IMR-90 (cell line): ENCODE measurements around the gene DYTN. TPM values are rescaled to one million over a fixed set of nuclear protein-coding genes. Genes with fewer than 3 reads are reported as not detected.

ENCODE experiments used
- ATAC-seq: fragments of 200-7000 bp; cut with Tn5 transposase; 2 replicates; pipeline ENCODE4 v1.9.1; 2020; ENCODE audit warnings: low read depth, mild to moderate bottlenecking, moderate library complexity
- BruUV-seq: library from RNA; stranded (reverse); fragments of 400-500 nt; replicated peaks from 2 replicates; lab custom pipeline; 2021; lab: Mats Ljungman, UMichigan
- CTCF ChIA-PET: fragments of 300-600 bp; formaldehyde crosslinking; extraction: SDS; loops from one replicate; lab custom pipeline; 2021; ENCODE audit warnings: antibody characterized with exemption; lab: Yijun Ruan, JAX
- POLR2A ChIA-PET: fragments of 300-600 bp; sonication (Branson Sonifier 250); formaldehyde crosslinking; loops from one replicate; lab custom pipeline; 2022; ENCODE audit warnings: antibody characterized with exemption; ENCODE audit not compliant: unreplicated experiment; lab: Charles Lee
- DNase-seq: peaks from one replicate; pipeline ENCODE4 v3.0.0; 2013
- H2AFZ ChIP-seq: replicated peaks from 2 replicates; pipeline ENCODE3; 2013; ENCODE audit warnings: low read length, mild to moderate bottlenecking; ENCODE audit not compliant: poor library complexity
- H2AK5ac ChIP-seq: 2 replicates; pipeline ENCODE4 v1.6.1; 2013; ENCODE audit warnings: low read depth, low read length, inconsistent platforms
- H2AK9ac ChIP-seq: replicated peaks from 2 replicates; pipeline ENCODE3; 2013; ENCODE audit warnings: mild to moderate bottlenecking, low read depth, low read length, moderate library complexity; ENCODE audit not compliant: poor library complexity
- H2BK120ac ChIP-seq: 2 replicates; pipeline ENCODE4 v1.6.1; 2013; ENCODE audit warnings: low read depth, low read length, inconsistent platforms
- H2BK15ac ChIP-seq: 3 replicates; pipeline ENCODE4 v1.6.1; 2013; ENCODE audit warnings: low read depth, low read length, inconsistent platforms
- H2BK20ac ChIP-seq: 2 replicates; pipeline ENCODE4 v1.6.1; 2013; ENCODE audit warnings: low read depth, mild to moderate bottlenecking, inconsistent platforms, low read length, moderate library complexity
- H2BK5ac ChIP-seq: 2 replicates; pipeline ENCODE4 v1.6.1; 2013; ENCODE audit warnings: mild to moderate bottlenecking, low read depth, low read length, inconsistent platforms; ENCODE audit not compliant: poor library complexity, severe bottlenecking
- H3K14ac ChIP-seq: replicated peaks from 2 replicates; pipeline ENCODE4 v1.6.1; 2013; ENCODE audit warnings: low read depth, low read length, inconsistent platforms
- H3K18ac ChIP-seq: 2 replicates; pipeline ENCODE4 v1.6.1; 2013; ENCODE audit warnings: low read depth, low read length, control low read depth
- H3K23ac ChIP-seq: 2 replicates; pipeline ENCODE4 v1.6.1; 2013; ENCODE audit warnings: low read depth, low read length, inconsistent platforms
- H3K27ac ChIP-seq: 2 replicates; pipeline ENCODE4 v1.5.1; 2013; ENCODE audit warnings: mild to moderate bottlenecking, control low read depth, low read length; ENCODE audit not compliant: insufficient read depth
- H3K27me3 ChIP-seq: 2 replicates; pipeline ENCODE4 v1.6.1; 2013; ENCODE audit warnings: low read length; ENCODE audit not compliant: control insufficient read depth, insufficient read depth
- H3K36me3 ChIP-seq: 2 replicates; pipeline ENCODE4 v1.6.1; 2013; ENCODE audit warnings: low read length, mixed read lengths; ENCODE audit not compliant: control insufficient read depth, insufficient read depth
- H3K4ac ChIP-seq: 2 replicates; pipeline ENCODE4 v1.6.1; 2013; ENCODE audit warnings: low read depth, low read length, inconsistent platforms
- H3K4me1 ChIP-seq: 2 replicates; pipeline ENCODE4 v1.6.1; 2013; ENCODE audit warnings: low read length, mixed read lengths; ENCODE audit not compliant: control insufficient read depth, insufficient read depth
- H3K4me2 ChIP-seq: 2 replicates; pipeline ENCODE4 v1.6.1; 2013; ENCODE audit warnings: low read depth, mild to moderate bottlenecking, control low read depth, low read length, moderate library complexity
- H3K4me3 ChIP-seq: 2 replicates; pipeline ENCODE4 v1.5.1; 2013; ENCODE audit warnings: low read depth, mild to moderate bottlenecking, control low read depth, low read length, moderate library complexity; ENCODE audit not compliant: insufficient read depth
- H3K56ac ChIP-seq: 2 replicates; pipeline ENCODE4 v1.6.1; 2013; ENCODE audit warnings: low read length, inconsistent platforms; ENCODE audit not compliant: insufficient read depth; ENCODE audit errors: extremely low read depth
- H3K79me1 ChIP-seq, 2 experiments: 2 replicates each; pipeline ENCODE4 v1.6.1; 2013; ENCODE audit warnings: low read length in 2 of 2, inconsistent platforms in 1 of 2, low read depth in 1 of 2
- H3K9ac ChIP-seq: 2 replicates; pipeline ENCODE4 v1.6.1; 2013; ENCODE audit warnings: low read depth, low read length, control low read depth
- H3K9me1 ChIP-seq: 2 replicates; pipeline ENCODE4 v1.6.1; 2013; ENCODE audit warnings: low read length, inconsistent platforms; ENCODE audit not compliant: insufficient read depth
- H3K9me3 ChIP-seq: 2 replicates; pipeline ENCODE4 v1.6.1; 2013; ENCODE audit warnings: low read length; ENCODE audit not compliant: control insufficient read depth, insufficient read depth
- H4K20me1 ChIP-seq: 2 replicates; pipeline ENCODE4 v1.6.1; 2013; ENCODE audit warnings: low read length, inconsistent platforms; ENCODE audit not compliant: insufficient read depth
- H4K5ac ChIP-seq: 2 replicates; pipeline ENCODE4 v1.6.1; 2013; ENCODE audit warnings: mild to moderate bottlenecking, low read depth, low read length, control low read depth
- H4K8ac ChIP-seq, 2 experiments: 2 replicates each; pipeline ENCODE4 v1.6.1; 2013; ENCODE audit warnings: low read depth in 2 of 2, low read length in 2 of 2, control low read depth in 1 of 2, inconsistent platforms in 1 of 2
- H4K91ac ChIP-seq: 2 replicates; pipeline ENCODE4 v1.6.1; 2013; ENCODE audit warnings: low read depth, low read length, inconsistent platforms; ENCODE audit not compliant: insufficient read depth
- CEBPB ChIP-seq: IDR thresholded peaks from 2 replicates; pipeline ENCODE4 v1.6.1; 2012; ENCODE audit warnings: low read depth, low read length, improper control_type of control experiment
- CHD1 ChIP-seq: IDR thresholded peaks from 2 replicates; pipeline ENCODE4 v1.6.1; 2012; ENCODE audit warnings: low read depth, low read length, improper control_type of control experiment
- MAFK ChIP-seq: IDR thresholded peaks from 2 replicates; pipeline ENCODE4 v1.6.1; 2012; ENCODE audit warnings: low read depth, low read length, improper control_type of control experiment
- MXI1 ChIP-seq: IDR thresholded peaks from 2 replicates; pipeline ENCODE4 v1.6.1; 2012; ENCODE audit warnings: low read depth, mild to moderate bottlenecking, low read length, moderate library complexity, borderline replicate concordance
- RAD21 ChIP-seq: IDR thresholded peaks from 2 replicates; pipeline ENCODE4 v1.6.1; 2012; ENCODE audit warnings: low read length, improper control_type of control experiment
- RCOR1 ChIP-seq: IDR thresholded peaks from 2 replicates; pipeline ENCODE4 v1.6.1; 2012; ENCODE audit warnings: mild to moderate bottlenecking, low read length, improper control_type of control experiment; ENCODE audit not compliant: insufficient replicate concordance
- RFX5 ChIP-seq: IDR thresholded peaks from 2 replicates; pipeline ENCODE4 v1.8.0; 2012; ENCODE audit warnings: low read depth, mild to moderate bottlenecking, low read length, moderate library complexity
- WGBS, 2 experiments: methylation state at CpG; one replicate each; pipeline versions ENCODE4 v1.1.5 to v1.1.7; 2013; ENCODE audit warnings: missing lambda C conversion rate in 2 of 2; ENCODE audit not compliant: insufficient read length in 1 of 2; ENCODE audit errors: extremely low coverage in 2 of 2; 5-methylcytosine and 5-hydroxymethylcytosine counted together
- dilution Hi-C: fragments of 300-500 bp; cut with HindIII; formaldehyde crosslinking; loops from one replicate; pipeline ENCODE4 v1.14.3; 2018; ENCODE audit warnings: low sequenced_read_pairs; ENCODE audit not compliant: unreplicated experiment
- in situ Hi-C: fragments of 300-500 bp; cut with MboI; formaldehyde crosslinking; loops from 3 replicates; pipeline ENCODE4 v1.14.3; 2019; ENCODE audit warnings: low sequenced_read_pairs, inconsistent platforms, mixed read lengths
- intact Hi-C: fragments of 100-400 bp; cut with micrococcal nuclease; formaldehyde crosslinking; loops from 2 replicates; pipeline ENCODE4 v1.10.0; 2022
- polyA plus RNA-seq, 3 experiments: library from polyadenylated mRNA; depleted of rRNA; stranded (reverse); fragments of >200 nt; gene quantifications; 2 replicates each; pipeline ENCODE4 v1.2.3, GENCODE V29; 2012; ENCODE audit warnings: low replicate concordance in 1 of 3
- total RNA-seq: library from RNA; depleted of rRNA; stranded (reverse); fragments of >200 nt; gene quantifications from 2 replicates; pipeline ENCODE4 v1.2.3, GENCODE V29; 2012
- TF ChIP-seq, protein P1 (sequence below): conservative IDR thresholded peaks from 2 replicates; pipeline ENCODE4 v1.5.1; 2012; ENCODE audit warnings: mild to moderate bottlenecking, low read depth, low read length, improper control_type of control experiment
- TF ChIP-seq, protein P2 (sequence below): fragments of 150-350 bp; IDR thresholded peaks from 2 replicates; pipeline ENCODE4 v1.6.1; 2017; ENCODE audit warnings: mild to moderate bottlenecking, antibody characterized with exemption, low read length, low read depth

The DYTN gene
- total and polyA plus RNA-seq, 2 of the 4 experiments (the other 2 are of a cell fraction) = not detected

DNA sequence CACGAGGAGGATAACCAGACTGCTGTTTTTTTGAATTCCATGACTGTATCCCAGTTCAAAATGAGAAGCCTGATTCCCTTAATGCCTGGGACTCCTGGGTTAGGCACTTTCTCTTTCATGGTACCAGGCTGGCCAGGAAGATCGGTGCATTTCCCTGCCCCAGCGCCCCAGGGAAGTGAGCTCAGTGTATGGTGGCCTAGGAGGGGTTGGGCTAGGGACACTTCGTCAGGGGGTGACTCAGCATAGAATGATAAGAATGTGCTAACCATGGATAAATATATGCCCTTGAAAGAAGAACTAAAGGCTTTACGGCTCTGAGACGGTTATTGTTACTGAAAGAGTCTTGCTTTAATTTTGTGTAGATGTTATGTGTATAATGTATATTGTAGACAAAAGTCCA lies 103.4 kb downstream of the DYTN start:
- BruUV-seq = no TSS peak
- H3K56ac ChIP-seq = no peak overlapping the region

More for the DNA sequence above, 103.4 kb downstream of the DYTN start:
- Histone ChIP-seq H3K23ac (no peak overlapping the region), H2AFZ (peak overlapping the region; percentile 28), H3K14ac (no peak overlapping the region), H4K20me1 (no peaks in the 10 kb centered on the region), H3K18ac (no peak overlapping the region), H3K9me3 (no peaks in the 10 kb centered on the region), H3K9me1 (no peaks in the 10 kb centered on the region; the same call in 1 of the 2 replicates), H2BK5ac (no peak overlapping the region), H3K4me3 (no peak overlapping the region), H3K36me3 (no peaks in the 10 kb centered on the region), H2BK20ac (no peak overlapping the region), H3K9ac (no peak overlapping the region), H3K4ac (no peak overlapping the region), H3K4me2 (no peak overlapping the region), H3K27me3 (no peaks in the 10 kb centered on the region), H4K5ac (no peak overlapping the region), H2AK5ac (no peak overlapping the region), H3K79me1 (no peaks in the 10 kb centered on the region), H2AK9ac (no peak overlapping the region), H4K8ac (no peak overlapping the region), H3K27ac (no peak overlapping the region), H4K91ac (no peak overlapping the region), H2BK120ac (no peak overlapping the region), H2BK15ac (no peak overlapping the region), H3K4me1 (peaks cover 4% of the 10 kb centered on the region; the same call in 1 of the 2 replicates)
- ATAC-seq (peak; percentile 63), DNase-seq (peak; percentile 32)
- ChIA-PET POLR2A (no interaction called here), CTCF (no interaction called here)
- dilution Hi-C loops (no loop called here), intact Hi-C loops (no loop called here), in situ Hi-C loops (no loop called here)
- TF ChIP-seq CEBPB (no peak), RFX5 (no peak), RCOR1 (no peak), MXI1 (no peak), MAFK (no peak), CHD1 (no peak), RAD21 (no peak)
- TF ChIP-seq, protein P1, sequence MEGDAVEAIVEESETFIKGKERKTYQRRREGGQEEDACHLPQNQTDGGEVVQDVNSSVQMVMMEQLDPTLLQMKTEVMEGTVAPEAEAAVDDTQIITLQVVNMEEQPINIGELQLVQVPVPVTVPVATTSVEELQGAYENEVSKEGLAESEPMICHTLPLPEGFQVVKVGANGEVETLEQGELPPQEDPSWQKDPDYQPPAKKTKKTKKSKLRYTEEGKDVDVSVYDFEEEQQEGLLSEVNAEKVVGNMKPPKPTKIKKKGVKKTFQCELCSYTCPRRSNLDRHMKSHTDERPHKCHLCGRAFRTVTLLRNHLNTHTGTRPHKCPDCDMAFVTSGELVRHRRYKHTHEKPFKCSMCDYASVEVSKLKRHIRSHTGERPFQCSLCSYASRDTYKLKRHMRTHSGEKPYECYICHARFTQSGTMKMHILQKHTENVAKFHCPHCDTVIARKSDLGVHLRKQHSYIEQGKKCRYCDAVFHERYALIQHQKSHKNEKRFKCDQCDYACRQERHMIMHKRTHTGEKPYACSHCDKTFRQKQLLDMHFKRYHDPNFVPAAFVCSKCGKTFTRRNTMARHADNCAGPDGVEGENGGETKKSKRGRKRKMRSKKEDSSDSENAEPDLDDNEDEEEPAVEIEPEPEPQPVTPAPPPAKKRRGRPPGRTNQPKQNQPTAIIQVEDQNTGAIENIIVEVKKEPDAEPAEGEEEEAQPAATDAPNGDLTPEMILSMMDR = no peak
- TF ChIP-seq, protein P2, sequence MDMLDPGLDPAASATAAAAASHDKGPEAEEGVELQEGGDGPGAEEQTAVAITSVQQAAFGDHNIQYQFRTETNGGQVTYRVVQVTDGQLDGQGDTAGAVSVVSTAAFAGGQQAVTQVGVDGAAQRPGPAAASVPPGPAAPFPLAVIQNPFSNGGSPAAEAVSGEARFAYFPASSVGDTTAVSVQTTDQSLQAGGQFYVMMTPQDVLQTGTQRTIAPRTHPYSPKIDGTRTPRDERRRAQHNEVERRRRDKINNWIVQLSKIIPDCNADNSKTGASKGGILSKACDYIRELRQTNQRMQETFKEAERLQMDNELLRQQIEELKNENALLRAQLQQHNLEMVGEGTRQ = no peak
- 61% methylated on average over 2 of the region's 6 CpGs; no CpG with 5 or more reads in 1 of the 2 experiments for WGBS, 2 experiments
